MM.1S (cell line): ENCODE measurements around the gene HSBP1L1.

Source experiments
- DNase-seq: peaks from one replicate; pipeline ENCODE4 v3.0.0-alpha.2; 2015
- H2AFZ ChIP-seq: fragments of 300-600 bp; sonication (generic); 2 replicates; pipeline ENCODE4 v1.6.0; 2016; ENCODE audit warnings: antibody characterized with exemption, low read length
- H3F3A ChIP-seq: fragments of 300-600 bp; sonication (generic); 2 replicates; pipeline ENCODE4 v1.6.1; 2016; ENCODE audit warnings: mild to moderate bottlenecking, antibody characterized with exemption, low read length, moderate library complexity, mixed read lengths; ENCODE audit not compliant: insufficient read depth
- H3K27ac ChIP-seq: fragments of 300-600 bp; sonication (generic); 2 replicates; pipeline ENCODE4 v1.5.1; 2016; ENCODE audit warnings: mild to moderate bottlenecking, low read length
- H3K27me3 ChIP-seq: fragments of 300-600 bp; sonication (generic); replicated peaks from 2 replicates; pipeline ENCODE4 v1.6.0; 2016; ENCODE audit warnings: low read length; ENCODE audit not compliant: insufficient read depth
- H3K36me3 ChIP-seq: fragments of 300-600 bp; sonication (generic); replicated peaks from 2 replicates; pipeline ENCODE4 v1.6.1; 2016; ENCODE audit warnings: mild to moderate bottlenecking, low read length, mixed read lengths; ENCODE audit not compliant: insufficient read depth
- H3K4me1 ChIP-seq: fragments of 300-600 bp; sonication (generic); 2 replicates; pipeline ENCODE4 v1.6.1; 2016; ENCODE audit warnings: low read length, mixed read lengths
- H3K4me2 ChIP-seq: fragments of 300-600 bp; sonication (generic); 2 replicates; pipeline ENCODE4 v1.6.0; 2016; ENCODE audit warnings: low read depth, low read length
- H3K4me3 ChIP-seq: fragments of 300-600 bp; sonication (generic); 2 replicates; pipeline ENCODE4 v1.5.1; 2016; ENCODE audit warnings: low read length, mixed read lengths
- H3K79me2 ChIP-seq: fragments of 300-600 bp; sonication (generic); 2 replicates; pipeline ENCODE4 v1.6.1; 2016; ENCODE audit warnings: mixed run types, low read length, mixed read lengths
- H3K9ac ChIP-seq: fragments of 300-600 bp; sonication (generic); 2 replicates; pipeline ENCODE4 v1.6.1; 2016; ENCODE audit warnings: low read length, mixed read lengths
- H3K9me2 ChIP-seq: fragments of 300-600 bp; sonication (generic); replicated peaks from 2 replicates; pipeline ENCODE4 v1.6.1; 2016; ENCODE audit warnings: mild to moderate bottlenecking, low read length, mixed read lengths; ENCODE audit not compliant: insufficient read depth
- H3K9me3 ChIP-seq: fragments of 300-600 bp; sonication (generic); replicated peaks from 2 replicates; pipeline ENCODE4 v1.6.1; 2016; ENCODE audit warnings: mild to moderate bottlenecking, low read length, mixed read lengths; ENCODE audit not compliant: insufficient read depth
- H4K20me1 ChIP-seq: fragments of 300-600 bp; sonication (generic); 2 replicates; pipeline ENCODE4 v1.6.1; 2016; ENCODE audit warnings: mild to moderate bottlenecking, low read length, moderate library complexity, mixed read lengths; ENCODE audit not compliant: insufficient read depth
- EZH2 ChIP-seq: fragments of 300-600 bp; sonication (generic); optimal IDR thresholded peaks from 2 replicates; pipeline ENCODE3; 2017; ENCODE audit warnings: low read depth, mild to moderate bottlenecking, antibody characterized with exemption, low read length, mixed read lengths
- EZH2phosphoT487 ChIP-seq: fragments of 300-600 bp; sonication (generic); IDR thresholded peaks from 2 replicates; pipeline ENCODE4 v1.6.1; 2018; ENCODE audit warnings: antibody characterized with exemption, low read length
- TF ChIP-seq, protein P1 (sequence below): fragments of 300-600 bp; sonication (generic); IDR thresholded peaks from 2 replicates; pipeline ENCODE4 v1.5.1; 2016; ENCODE audit warnings: antibody characterized with exemption, low read length, mixed read lengths

HSBP1L1 gene

DNA sequence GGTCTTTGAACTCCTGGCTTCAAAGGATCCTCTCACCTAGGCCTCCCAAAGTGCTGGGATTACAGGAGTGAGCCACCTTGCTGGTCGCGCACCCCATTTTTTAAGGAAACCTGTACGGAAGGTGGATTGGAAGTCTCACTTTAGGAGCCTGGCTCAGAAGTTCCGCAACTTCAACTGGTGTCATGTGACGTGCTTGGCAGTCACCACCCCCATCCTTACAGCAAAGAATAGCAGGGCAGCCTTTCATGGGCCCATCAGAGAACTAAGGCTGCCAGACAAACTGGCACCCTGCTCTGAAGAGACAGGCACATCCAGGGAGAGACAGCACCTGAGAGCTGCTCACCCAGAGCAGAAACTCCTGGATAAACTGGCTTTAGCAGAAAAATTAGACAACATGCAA, 9.7 kb upstream of the HSBP1L1 start:
- Histone ChIP-seq H3K4me1 (no peaks in the 10 kb centered on the region), H4K20me1 (no peaks in the 10 kb centered on the region), H3F3A (no peaks in the 10 kb centered on the region), H3K9me2 (no peaks in the 10 kb centered on the region), H3K27ac (no peak overlapping the region), H3K4me2 (no peak overlapping the region), H3K27me3 (peaks cover 5% of the 10 kb centered on the region; the same call in 1 of the 2 replicates), H3K9ac (no peak overlapping the region), H3K4me3 (no peak overlapping the region), H2AFZ (no peak overlapping the region), H3K36me3 (no peaks in the 10 kb centered on the region), H3K9me3 (no peaks in the 10 kb centered on the region), H3K79me2 (0 out of 2 replicates have a peak, but pooled peaks cover 9% of the 10 kb centered on the region)
- TF ChIP-seq EZH2, result no peak
- TF ChIP-seq EZH2phosphoT487, result no peak
- TF ChIP-seq, protein P1, sequence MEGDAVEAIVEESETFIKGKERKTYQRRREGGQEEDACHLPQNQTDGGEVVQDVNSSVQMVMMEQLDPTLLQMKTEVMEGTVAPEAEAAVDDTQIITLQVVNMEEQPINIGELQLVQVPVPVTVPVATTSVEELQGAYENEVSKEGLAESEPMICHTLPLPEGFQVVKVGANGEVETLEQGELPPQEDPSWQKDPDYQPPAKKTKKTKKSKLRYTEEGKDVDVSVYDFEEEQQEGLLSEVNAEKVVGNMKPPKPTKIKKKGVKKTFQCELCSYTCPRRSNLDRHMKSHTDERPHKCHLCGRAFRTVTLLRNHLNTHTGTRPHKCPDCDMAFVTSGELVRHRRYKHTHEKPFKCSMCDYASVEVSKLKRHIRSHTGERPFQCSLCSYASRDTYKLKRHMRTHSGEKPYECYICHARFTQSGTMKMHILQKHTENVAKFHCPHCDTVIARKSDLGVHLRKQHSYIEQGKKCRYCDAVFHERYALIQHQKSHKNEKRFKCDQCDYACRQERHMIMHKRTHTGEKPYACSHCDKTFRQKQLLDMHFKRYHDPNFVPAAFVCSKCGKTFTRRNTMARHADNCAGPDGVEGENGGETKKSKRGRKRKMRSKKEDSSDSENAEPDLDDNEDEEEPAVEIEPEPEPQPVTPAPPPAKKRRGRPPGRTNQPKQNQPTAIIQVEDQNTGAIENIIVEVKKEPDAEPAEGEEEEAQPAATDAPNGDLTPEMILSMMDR, result no peak
- no peak for DNase-seq

GRCh38 chr18:79955302-79956075, 9.0 kb upstream of the HSBP1L1 start:
- Histone ChIP-seq H3K4me2 (no peak overlapping the region), H3K9ac (no peak overlapping the region), H3K27ac (no peak overlapping the region), H3K36me3 (no peaks in the 10 kb centered on the region), H2AFZ (no peak overlapping the region), H3K9me3 (no peaks in the 10 kb centered on the region), H3K79me2 (0 out of 2 replicates have a peak, but pooled peaks cover 2% of the 10 kb centered on the region), H3K4me3 (no peak overlapping the region), H3K9me2 (no peaks in the 10 kb centered on the region), H3K4me1 (no peaks in the 10 kb centered on the region), H3K27me3 (peaks cover 6% of the 10 kb centered on the region; the same call in 1 of the 2 replicates), H3F3A (no peaks in the 10 kb centered on the region), H4K20me1 (no peaks in the 10 kb centered on the region)
- TF ChIP-seq, protein P1, result no peak
- no peak for TF ChIP-seq EZH2phosphoT487
- no peak for TF ChIP-seq EZH2
- no peak for DNase-seq

GRCh38 chr18:79956276-79956675, 8.2 kb upstream of the HSBP1L1 start:
- no peak overlapping the region for H3K4me3 ChIP-seq
- H3K9ac ChIP-seq, result no peak overlapping the region
- no peak for DNase-seq
- H2AFZ ChIP-seq, result no peak overlapping the region
- no peaks in the 10 kb centered on the region for H3K79me2 ChIP-seq
- no peaks in the 10 kb centered on the region for H3F3A ChIP-seq
- no peak overlapping the region for H3K27ac ChIP-seq
- peaks cover 6% of the 10 kb centered on the region; the same call in 1 of the 2 replicates for H3K27me3 ChIP-seq
- H3K36me3 ChIP-seq, result no peaks in the 10 kb centered on the region
- H3K9me2 ChIP-seq, result no peaks in the 10 kb centered on the region
- TF ChIP-seq EZH2phosphoT487, result no peak
- TF ChIP-seq, protein P1, result no peak
- TF ChIP-seq EZH2, result no peak
- no peaks in the 10 kb centered on the region for H3K4me1 ChIP-seq
- H3K4me2 ChIP-seq, result no peak overlapping the region
- no peaks in the 10 kb centered on the region for H3K9me3 ChIP-seq
- no peaks in the 10 kb centered on the region for H4K20me1 ChIP-seq
